ENCODE measurements around the gene USP5. TPM values are rescaled to one million over a fixed set of nuclear protein-coding genes. Genes with fewer than 3 reads are reported as not detected.
"Not testable (repeated sequence)": the region's sequence is repeated elsewhere in the genome, so short reads cannot be mapped to it uniquely, and the experiment has no call there.

The USP5 gene
- total and polyA plus RNA-seq, 2 of the 8 experiments (the other 6 are each of a cell fraction or from before 2014, with no cell fraction given) = 66.5 to 148 TPM

GRCh38 chr12:6884539-6884938 lies 32.6 kb downstream of the USP5 start (continued):
- TF ChIP-seq KDM5A (IDR thresholded peaks at IDR 0.05; ENCODE audit: low read length) (no peak), KDM1A (IDR thresholded peaks at IDR 0.05; ENCODE audit: borderline replicate concordance, low read length) (no peak)

GRCh38 chr12:6886206-6886999 lies 34.5 kb downstream of the USP5 start:
- not testable (repeated sequence) for H3K9me3 ChIP-seq (ENCODE audit: insufficient read depth in 2 of 2, low read depth in 1 of 2, low read length in 1 of 2); H3K23me2 ChIP-seq (ENCODE audit: low read depth, low read length); H4K91ac ChIP-seq (replicated peaks; ENCODE audit: insufficient read length, low read length); H2BK12ac ChIP-seq (ENCODE audit: low read depth, low read length); DNase-seq (ENCODE audit: low read depth in 1 of 2, low spot score in 2 of 2); H3K79me2 ChIP-seq (ENCODE audit: control insufficient read depth in 1 of 2, insufficient read depth in 2 of 2, low read length in 2 of 2); H3K27ac ChIP-seq (ENCODE audit: low read depth, low read length); H3K14ac ChIP-seq (ENCODE audit: insufficient read length); H3K9ac ChIP-seq (replicated peaks in 1 of 4; ENCODE audit: extremely low read depth in 1 of 4, low read depth in 3 of 4, low read length in 3 of 4); H4K20me1 ChIP-seq (replicated peaks in 1 of 2; ENCODE audit: control insufficient read depth in 1 of 2, insufficient read depth in 2 of 2, low read length in 2 of 2); FAIRE-seq; H2BK20ac ChIP-seq (ENCODE audit: low read length); H3K4me3 ChIP-seq (ENCODE audit: extremely low read depth in 1 of 4, insufficient read depth in 2 of 4, low read depth in 3 of 4, low read length in 4 of 4); H2BK15ac ChIP-seq (ENCODE audit: low read length); H3K79me1 ChIP-seq (ENCODE audit: low read depth, low read length); H2AFZ ChIP-seq (ENCODE audit: low read length); H2BK120ac ChIP-seq (replicated peaks; ENCODE audit: low read depth, low read length); H2AK5ac ChIP-seq (ENCODE audit: low read depth, low read length); H4K8ac ChIP-seq (ENCODE audit: extremely low read depth, insufficient read depth, low read length); H3K23ac ChIP-seq (ENCODE audit: insufficient read length); H3K27me3 ChIP-seq (replicated peaks in 1 of 4; ENCODE audit: control insufficient read depth in 3 of 4, extremely low read depth in 1 of 4, insufficient read depth in 3 of 4, low read length in 3 of 4); H3K56ac ChIP-seq (replicated peaks; ENCODE audit: insufficient read length, low read depth, low read length); H3K4ac ChIP-seq (replicated peaks; ENCODE audit: insufficient read length, low read depth, low read length)
- Histone ChIP-seq H3K4me2 (ENCODE audit: insufficient read depth in 1 of 2, low read depth in 2 of 2, low read length in 2 of 2) (peak overlapping the region; percentile 15 to 54; a peak in 3 of 4 replicates), H3K4me1 (replicated peaks in 1 of 4; ENCODE audit: control insufficient read depth in 3 of 4, insufficient read depth in 4 of 4, low read length in 3 of 4) (peaks cover 2 to 13% (median 8%) of the 10 kb centered on the region in 4 experiments; a peak in 6 of 7 replicates), H3K18ac (ENCODE audit: extremely low read depth, low read length) (peak overlapping the region; percentile 60), H2BK5ac (ENCODE audit: low read depth, low read length) (peak overlapping the region; percentile 52; the same call in 1 of the 2 replicates), H4K5ac (ENCODE audit: insufficient read length, low read depth, low read length) (peak overlapping the region; percentile 44), H3K36me3 (ENCODE audit: control insufficient read depth in 2 of 4, insufficient read depth in 4 of 4, low read length in 3 of 4) (peaks cover 0 to 20% (median 1%) of the 10 kb centered on the region in 4 experiments; a peak in 4 of 8 replicates)
- WGBS, 2 experiments (ENCODE audit: extremely low coverage in 1 of 2, insufficient coverage in 1 of 2, insufficient read length in 1 of 2, insufficient replicate concordance in 2 of 2, low coverage in 1 of 2, low lambda C conversion rate in 2 of 2, missing lambda C conversion rate in 1 of 2) = 54% methylated on average over 10 of the region's 15 CpGs; no CpG with 5 or more reads in 1 of the 2 experiments
- ChIA-PET CTCF (ENCODE audit: partially characterized antibody) (interaction anchor here (1.4 to 3.1 kb wide), 3 partner anchors 10 to 15 kb away, joined by 4 to 18 read pairs (median 18); partner anchors contain the start of gene SPSB2), POLR2A (ENCODE audit: partially characterized antibody) (interaction anchor here (0.6 to 7.8 kb wide), 9 partner anchors 14 to 82 kb away, joined by 3 to 86 read pairs (median 4); partner anchors contain the start of genes C12orf57, ENO2, RNU7-1 and SPSB2)

Measured in H1 (cell line).